ENCODE results near the gene DUSP5.

DUSP5 gene

DNA sequence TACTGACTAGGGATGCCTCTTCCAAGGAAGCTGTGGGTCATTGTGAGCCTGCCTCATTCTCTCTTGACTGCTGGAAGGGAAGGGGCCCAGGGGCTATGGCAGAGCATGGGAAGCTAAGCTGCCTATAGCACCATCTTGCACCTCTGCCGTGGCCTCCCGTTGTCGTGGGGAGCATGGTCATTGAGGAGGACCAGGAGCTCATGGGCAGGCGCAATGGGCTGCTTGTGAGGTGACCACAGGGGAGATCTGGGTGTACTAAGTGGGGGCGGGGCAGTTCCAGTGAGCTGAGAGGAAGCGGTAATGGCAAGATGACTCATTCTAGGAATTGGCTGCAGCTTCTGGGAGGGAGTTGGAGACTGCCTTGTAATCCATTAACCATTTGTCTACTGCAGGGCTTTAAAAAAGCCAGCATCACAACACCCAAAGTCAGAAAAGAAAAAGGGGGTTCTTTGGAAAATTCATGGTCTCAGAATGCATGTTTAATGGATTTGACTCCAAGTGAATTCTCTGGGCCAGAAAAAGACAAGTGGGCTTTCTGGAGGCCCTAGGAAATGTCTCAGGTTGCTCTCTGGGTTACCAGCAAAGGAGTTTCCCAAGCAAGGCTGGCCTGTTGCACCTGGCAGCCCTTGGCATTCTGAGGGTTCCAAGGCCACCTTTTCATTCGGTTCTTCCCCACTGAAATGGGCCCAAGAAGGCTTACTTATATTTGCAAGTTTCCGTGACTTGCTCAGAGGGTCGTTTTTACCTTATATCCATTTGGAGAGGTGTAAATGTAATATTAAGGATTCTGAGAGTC is 3.6 kb downstream of the DUSP5 start:
- DNase-seq, result no peak

DNA sequence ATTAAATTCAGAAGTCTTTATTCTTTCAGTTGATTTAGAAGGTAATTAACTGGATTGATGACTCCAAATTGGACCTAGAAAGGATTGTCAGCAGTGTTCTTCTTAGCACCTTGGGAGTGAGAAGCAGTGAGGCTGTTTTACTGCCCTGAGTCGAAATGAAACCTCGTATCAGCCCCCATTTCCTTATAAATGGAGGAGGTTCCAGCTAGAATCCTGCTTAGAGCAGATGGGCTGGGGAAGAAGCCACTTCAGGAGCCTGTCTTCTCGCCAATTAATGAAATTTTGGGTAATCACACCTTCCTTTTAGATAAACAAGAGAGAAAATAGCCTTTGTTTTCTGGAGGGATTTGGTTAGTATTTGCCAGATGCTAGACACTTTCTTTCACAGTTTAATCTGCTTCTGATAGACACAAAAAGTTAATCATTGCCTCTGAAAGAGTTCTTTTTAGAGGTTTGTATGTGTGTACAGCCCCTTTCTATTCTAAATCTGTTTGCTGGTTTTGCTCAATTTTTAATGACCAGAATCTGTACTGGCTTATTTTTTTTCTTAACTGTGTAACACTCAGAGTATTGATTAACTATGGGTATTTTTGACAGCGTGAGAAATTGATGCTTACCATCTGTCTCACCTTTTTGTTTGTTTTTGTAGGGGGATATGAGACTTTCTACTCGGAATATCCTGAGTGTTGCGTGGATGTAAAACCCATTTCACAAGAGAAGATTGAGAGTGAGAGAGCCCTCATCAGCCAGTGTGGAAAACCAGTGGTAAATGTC is 4.6 kb downstream of the DUSP5 start:
- DNase-seq, result no peak

DNA sequence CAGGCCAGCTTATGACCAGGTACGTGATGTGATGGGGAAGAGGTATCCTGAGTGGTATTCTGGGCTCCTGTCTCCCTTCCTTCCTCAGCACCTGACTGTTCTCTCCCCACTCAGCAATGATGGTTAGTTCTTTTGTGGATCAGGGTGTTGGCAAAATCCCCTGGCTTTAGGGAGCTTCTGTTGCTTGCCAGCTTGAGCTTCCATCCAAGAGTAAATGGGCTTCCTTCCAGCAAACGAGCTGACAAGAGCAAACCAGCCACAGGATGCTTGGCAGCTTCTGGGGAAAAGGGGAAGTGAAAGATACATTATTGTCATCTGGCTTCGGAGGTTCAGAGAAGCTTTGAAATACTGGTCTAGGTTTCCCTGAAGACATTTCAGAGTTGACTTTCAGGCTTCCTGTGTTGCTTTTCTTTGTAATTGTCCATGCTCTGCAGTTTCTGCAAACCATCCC is 5.2 kb downstream of the DUSP5 start:
- no peak for DNase-seq

DNA sequence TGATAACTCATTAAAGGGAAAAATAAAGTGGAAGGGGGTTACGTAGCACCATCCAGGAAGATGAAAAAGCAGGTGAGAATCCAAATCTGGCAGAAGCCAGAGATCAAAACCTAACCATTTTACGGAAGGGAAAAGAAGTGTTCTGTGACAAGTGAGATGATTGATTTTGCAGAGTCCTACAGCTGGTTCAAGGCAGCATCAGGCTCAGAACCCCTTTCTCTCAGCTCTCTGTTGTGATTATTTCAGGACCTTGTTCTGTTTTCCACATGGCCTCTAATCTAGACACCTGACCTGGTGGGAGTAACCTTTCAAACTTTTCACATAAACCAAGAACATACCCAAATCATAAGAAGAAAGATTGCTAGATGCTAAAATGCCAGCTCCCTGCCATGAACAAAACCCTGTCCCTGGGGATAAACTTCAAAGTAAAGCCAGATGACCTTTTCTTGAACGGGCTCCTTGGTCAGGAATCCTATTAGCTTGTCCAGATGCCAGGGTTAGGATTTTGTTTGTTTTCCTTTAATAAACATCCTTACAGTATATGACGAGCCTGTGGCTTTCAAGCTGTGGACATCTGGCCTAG is 5.9 kb downstream of the DUSP5 start:
- DNase-seq, result no peak

DNA sequence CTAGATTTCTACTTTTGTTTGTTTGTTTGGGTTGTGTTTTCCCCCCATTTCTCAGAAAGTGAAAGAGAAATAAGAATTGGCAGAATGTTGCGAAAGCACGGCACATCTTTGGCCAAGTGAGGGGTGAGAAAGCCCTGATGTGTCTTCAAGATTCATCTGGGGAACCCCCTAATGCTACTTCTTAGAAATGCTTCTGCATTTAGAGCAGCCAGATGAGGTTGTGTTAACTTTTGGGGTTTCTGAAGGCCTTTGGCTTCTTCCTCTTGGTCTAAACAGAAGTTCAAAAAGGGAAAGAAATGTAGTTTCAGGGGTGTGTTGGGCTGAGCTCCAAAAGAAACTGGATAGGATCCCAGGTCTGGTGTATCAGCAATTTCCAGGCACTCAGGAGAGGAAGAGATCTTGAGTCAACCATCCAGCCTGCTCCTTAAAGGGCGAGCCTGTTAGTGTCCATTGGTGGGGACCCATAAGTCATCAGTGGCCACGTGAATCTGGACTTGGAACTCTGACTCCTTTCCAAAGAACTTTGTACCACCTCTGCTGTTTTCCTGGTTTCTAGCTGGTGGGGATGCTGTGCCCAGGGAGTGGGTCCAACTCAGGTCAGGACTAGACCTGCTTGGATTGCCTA is 6.5 kb downstream of the DUSP5 start:
- DNase-seq, result no peak

DNA sequence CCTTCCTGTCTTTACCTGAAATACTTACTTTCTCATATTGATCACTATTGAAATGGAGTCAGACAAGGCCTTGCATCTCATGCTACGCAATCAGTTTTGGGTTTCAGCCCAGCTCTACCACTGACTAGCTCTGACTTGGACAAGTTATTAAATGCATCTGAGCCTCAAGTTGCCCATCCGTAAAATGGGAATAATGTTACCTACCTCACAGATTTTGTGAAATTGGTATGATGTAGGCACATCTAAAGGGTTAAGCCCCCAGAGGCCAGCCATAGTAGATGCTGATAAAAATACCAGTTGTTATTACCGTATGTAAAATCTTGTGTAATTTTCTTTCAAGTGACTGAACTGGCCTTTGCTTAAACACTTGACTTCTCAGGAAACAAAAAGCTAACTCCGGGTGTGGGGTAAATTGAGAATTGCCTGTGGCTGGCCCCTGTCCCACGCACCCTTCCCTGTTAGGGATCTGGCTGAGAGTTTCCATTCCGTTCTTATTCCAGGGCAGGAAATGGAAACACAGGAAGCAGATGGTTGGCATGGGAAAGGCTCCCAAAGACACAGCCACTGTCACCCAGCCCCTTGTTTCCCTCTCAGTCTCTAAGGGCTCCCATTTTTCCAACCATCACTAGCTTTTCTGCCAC is 7.5 kb downstream of the DUSP5 start:
- DNase-seq, result no peak

DNA sequence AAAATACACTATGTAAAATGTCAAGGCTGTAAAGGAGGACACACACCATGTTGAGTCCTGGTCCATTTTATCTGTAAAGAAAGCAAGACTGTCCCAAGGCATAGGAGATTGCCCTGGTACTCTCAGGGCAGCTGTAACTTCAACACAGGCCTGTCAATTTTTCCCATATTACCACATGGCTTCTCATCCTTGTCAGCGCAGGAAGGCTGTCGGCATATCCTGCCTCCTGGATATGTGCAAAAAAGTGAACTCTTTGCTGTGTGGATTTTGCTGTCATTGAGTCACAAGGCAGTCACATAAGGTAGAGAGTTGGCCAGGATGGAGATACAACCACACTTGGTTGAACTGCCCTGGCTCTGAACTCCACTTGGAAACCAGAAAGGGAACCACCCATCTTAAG is 8.7 kb downstream of the DUSP5 start:
- DNase-seq, result no peak

DNA sequence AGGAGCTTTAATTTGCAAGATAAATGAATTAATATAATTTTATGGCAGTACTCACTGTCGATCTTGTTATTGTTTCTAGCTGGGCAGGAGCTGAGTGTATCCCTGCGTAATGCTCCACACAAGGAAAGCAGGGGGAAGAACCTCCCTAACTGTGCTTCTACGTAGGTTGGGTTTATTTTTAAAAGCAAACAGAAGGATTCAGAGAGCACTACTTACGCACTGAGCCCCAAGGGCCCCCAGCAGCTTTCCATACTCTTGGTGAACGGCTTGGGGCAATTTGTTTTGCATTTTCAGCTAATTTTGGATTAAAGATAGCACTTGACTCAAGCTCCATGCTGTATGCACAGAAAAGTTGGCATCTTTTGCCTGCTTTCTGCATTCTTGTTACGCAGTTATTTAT is 9.6 kb downstream of the DUSP5 start:
- no peak for DNase-seq

DNA sequence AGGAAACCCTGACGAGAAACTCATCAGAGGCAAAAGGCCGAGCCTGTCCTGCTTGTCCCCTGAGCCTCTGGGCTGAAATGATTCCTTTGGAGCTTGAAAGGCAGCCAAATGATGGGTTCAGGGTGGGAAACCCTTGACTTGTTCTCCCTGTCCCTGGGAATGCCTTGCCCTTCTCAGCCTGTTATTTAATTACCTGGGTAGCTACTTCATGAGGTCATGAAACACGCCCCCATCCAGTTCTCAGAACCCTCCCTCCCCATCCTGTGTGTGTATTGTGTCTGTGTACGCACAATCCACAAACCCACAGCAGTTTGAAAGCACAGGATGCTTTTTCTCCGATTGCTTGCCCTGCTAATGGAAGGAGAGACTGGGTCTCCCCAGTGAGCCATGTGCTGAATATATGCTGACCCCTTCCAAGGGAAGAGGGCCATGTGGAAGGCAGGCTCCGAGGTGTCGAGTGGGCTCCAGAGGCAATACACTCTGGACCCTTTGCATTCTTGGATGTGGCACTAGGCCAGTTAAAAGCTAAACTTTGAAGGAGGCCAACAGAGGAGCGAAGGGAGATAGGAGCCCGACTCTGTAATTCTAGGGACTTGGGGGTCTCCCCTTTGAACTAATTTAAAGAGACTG is 10.6 kb downstream of the DUSP5 start:
- no peak for DNase-seq

DNA sequence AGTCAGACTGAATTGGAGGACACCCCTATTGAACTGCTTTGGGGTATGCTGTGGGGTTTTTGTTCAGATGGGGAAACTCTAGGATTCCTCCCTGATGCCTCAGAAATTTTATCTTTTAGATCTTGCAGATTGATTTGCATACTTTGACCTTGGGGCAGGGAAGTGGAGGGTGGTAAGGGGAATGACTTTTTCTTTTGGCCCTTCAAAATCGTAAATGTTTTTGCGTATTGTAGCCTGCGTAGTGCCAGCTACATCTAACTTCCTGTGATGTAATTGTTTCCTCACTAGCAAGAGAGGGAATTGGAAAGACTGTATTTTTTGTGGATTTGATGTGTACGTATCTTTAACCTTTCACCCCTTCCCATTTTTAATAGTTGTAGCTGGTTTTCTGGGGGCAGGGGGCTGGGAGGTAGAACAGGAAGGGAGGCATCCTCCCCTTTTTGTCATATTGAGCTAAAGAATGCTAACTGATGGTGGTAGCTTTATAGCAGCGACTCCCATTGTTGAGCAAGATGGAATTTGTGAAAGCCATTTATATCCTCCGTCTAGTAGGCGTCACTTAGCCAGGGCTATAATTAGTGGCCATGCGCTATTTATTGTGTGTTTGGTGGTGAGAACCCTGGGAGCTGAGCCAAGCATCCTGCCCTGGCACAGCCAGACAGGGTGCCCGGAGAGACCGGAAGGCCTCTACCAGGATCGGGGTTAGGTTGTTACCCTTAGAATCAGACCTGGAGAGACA is 11.3 kb downstream of the DUSP5 start:
- peak; percentile 49 for DNase-seq

DNA sequence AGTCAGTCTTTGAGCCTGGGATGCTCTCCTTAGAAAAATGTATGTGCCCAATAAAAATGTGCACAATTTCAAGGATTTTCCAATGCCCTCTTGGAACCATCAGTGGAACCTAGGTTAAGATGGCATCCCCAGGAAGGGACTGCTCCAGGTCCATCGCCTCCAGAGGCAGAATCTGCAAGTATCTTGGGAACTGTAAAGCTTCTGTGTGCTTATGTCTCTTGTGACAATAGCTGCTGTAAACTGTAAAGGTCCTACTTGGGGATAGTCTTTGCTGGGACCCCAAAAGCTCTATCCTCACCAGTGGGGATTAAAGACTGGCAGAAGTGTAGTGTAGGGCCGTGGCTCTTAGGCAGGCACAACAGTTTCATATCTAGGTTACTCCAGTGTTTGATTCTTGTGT is 11.9 kb downstream of the DUSP5 start:
- DNase-seq, result no peak

DNA sequence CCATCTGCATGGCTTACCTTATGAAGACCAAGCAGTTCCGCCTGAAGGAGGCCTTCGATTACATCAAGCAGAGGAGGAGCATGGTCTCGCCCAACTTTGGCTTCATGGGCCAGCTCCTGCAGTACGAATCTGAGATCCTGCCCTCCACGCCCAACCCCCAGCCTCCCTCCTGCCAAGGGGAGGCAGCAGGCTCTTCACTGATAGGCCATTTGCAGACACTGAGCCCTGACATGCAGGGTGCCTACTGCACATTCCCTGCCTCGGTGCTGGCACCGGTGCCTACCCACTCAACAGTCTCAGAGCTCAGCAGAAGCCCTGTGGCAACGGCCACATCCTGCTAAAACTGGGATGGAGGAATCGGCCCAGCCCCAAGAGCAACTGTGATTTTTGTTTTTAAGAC is 12.4 kb downstream of the DUSP5 start:
- no peak for DNase-seq

DNA sequence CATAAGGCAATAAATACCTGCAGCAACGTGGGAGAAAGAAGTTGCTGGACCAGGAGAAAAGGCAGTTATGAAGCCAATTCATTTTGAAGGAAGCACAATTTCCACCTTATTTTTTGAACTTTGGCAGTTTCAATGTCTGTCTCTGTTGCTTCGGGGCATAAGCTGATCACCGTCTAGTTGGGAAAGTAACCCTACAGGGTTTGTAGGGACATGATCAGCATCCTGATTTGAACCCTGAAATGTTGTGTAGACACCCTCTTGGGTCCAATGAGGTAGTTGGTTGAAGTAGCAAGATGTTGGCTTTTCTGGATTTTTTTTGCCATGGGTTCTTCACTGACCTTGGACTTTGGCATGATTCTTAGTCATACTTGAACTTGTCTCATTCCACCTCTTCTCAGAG is 13.0 kb downstream of the DUSP5 start:
- DNase-seq, result no peak

DNA sequence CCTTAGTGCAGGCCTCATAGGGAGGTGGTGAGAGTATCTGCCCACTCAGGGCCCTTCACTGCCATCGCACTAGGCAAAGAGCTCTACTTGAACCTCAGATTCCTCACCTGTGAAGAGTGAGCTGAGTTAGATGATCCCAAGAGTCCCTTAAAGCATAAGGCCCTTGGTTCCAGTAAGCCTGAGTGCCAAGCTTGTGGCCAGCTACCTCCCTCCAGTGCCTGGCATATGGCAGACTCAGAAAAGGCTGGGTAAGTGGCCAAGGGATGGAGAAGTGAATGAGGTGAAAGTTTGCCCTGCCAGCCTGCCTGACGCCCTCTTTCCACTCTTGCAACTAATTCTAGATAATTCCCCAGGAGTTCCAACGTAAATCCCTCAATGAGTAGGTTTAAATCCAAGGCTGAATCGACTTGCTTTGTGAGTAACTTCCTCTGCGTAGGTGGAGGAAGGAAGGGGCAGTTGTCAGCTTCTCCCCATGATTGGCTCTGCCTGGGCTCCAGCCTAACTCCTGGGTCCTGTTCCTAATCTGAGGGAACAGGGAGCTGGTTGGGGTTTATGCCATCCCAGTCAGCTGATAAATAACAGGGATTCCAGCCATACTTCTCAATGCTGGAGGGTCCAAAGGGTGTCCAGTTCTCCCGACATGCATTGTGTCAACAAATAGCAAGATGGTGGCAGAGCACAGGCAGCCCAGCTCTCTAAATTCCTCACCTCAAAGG is 14.2 kb downstream of the DUSP5 start:
- DNase-seq, result no peak

DNA sequence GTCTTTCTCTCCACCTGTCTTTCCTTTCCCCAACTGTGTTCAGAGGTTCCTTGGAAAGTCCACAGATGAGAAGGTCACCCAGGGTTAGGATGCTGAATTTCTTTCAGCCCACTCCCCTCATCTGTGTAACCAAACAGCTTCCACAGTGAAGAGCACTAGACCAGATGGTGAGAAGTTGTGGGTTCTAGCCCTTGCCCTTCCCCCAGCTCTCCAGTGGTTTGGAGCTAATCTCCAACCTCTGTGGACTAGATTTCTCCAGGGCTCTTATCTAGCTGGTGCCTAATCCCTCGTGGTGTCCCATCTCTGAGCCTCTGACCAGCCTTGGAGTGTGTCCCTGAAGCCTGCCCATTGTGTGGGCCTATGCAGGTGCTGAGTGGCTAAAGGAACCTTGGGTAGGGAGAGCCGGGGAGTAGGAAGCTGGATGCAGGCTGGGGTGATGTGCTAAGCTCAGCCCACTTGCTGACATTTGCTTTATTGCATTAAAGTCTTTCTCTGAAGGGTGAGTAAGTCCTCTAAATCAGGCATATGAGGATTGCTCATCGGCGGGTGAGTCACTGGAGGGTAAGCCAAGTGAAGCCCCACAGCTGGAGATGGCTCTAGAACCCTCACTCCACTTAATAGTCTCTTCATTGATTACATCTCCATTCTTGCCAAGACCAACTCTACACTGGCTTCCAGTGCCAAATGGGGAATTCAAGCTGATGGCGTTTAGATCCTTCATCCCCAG is 14.9 kb downstream of the DUSP5 start:
- DNase-seq, result no peak

DNA sequence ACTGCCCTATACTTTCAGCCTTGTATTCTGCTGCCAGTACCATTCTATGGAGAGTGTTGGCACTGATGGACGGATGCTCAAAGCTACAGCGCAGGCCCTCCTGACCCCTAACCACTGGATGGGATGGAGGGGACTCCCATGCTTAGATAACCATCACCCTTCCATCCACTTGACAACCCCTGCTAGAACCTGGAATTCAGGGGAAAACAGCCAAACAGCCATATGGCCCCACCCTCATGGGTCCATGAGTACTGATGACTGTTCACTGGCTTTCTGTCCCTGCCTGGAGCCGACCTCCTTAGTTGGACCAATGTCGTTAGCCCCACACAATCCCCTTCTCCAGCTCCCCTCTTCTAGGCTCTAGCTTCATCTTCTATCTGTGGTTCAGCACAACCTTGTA is 16.2 kb downstream of the DUSP5 start:
- no peak for DNase-seq

DNA sequence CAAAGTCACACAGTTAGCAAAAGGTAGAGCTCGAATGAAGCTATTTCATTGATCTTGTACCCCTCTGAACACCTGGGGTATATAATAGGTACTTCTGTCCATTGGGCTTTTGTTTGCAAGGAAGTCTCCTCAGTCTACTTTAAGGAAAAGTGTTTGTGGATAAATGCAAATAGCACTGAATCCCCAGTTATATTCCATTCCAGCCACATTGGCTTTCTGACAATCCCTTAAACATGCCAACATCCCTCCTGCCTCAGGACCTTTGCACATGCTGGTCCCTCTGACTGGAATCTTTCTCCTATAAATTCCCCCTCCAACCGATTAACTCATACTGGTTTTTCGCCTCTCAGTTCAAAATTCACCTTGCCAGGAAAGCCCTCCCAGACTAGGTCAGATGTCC is 17.1 kb downstream of the DUSP5 start:
- DNase-seq, result no peak

DNA sequence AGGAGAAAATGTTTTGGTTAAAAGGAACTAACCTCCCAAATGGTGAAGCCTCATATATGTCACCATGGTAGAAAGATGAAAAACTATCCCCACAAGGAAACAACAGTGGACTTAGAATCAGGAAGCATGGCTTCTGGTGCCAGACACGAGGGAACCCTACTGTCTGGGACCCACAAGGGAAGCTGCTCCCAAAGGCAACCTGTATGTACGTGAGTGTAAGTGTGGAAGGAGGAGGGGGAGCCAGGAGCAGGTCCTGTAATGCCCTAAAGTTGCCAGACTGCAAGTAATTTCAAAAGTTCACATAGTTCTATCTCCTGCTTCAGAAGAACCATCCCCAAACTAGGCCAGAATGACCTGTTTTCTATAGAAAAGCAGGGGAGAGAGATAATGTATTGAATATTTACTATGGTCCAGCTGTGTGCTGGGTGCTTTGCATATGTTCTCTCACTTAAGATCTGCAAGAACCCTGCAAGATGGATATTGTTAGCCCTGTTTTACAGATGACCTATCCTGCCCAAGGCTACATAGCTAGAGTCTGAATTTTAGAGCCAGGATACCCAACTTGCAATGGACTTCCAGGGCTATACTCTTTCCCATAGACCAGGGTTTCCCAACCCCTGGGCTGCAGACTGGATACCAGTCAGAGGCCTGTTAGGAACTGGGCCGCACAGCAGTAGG is 19.2 kb downstream of the DUSP5 start:
- no peak for DNase-seq

DNA sequence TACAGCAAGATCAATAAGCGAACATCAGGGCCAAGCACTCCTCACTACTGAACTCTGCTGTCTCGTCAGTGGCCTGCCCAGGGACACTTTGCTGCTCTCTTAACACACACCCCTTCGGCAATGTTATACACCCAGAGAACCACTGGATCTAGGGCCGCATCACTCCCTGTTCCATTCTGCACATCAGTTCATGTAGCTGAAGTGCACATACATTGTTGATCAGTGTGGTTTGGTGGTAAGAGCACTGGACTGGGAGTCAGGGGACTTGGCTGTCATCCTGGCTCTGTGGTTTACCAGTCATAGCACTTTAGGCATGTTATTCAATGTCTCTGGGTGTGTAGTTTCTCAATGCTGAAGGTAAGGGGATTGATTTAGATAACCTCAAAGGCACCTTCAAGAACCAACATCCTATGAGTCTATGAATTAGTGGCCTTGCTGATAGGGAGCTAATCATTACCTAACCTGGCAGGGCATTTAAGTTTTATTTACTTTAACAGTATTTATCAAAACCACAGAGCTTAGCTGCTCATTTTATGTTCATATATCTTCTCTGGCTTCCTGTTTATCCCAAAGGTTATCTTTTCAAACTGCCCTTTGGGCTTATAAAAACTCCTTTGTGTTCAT is 24.8 kb downstream of the DUSP5 start:
- no peak for DNase-seq

Measured in NCI-H1436 (cell line).